Mononuclear cell (primary cell): ENCODE measurements around the gene AGAP1. TPM values are rescaled to one million over a fixed set of nuclear protein-coding genes. Genes with fewer than 3 reads are reported as not detected.
"Not testable (repeated sequence)": the region's sequence is repeated elsewhere in the genome, so short reads cannot be mapped to it uniquely, and the experiment has no call there.

Source experiments
- H3K27me3 ChIP-seq: 2 replicates; pipeline ENCODE4 v1.6.0; 2011; ENCODE audit warnings: low read length, control low read depth; ENCODE audit not compliant: insufficient read depth
- H3K4me1 ChIP-seq: 2 replicates; pipeline ENCODE4 v1.5.1; 2011; ENCODE audit warnings: mild to moderate bottlenecking, low read length, control low read depth; ENCODE audit not compliant: insufficient read depth
- H3K4me3 ChIP-seq: 2 replicates; pipeline ENCODE4 v1.5.1; 2011; ENCODE audit warnings: mild to moderate bottlenecking, low read length, moderate library complexity
- H3K9me3 ChIP-seq: 2 replicates; pipeline ENCODE4 v1.5.1; 2011; ENCODE audit warnings: low read depth, mild to moderate bottlenecking, control low read depth, low read length
- total RNA-seq: library from RNA; depleted of rRNA; stranded (reverse); fragments of >200 nt; gene quantifications from one replicate; pipeline ENCODE4 v1.2.3, GENCODE V29; 2012

AGAP1 gene
- total RNA-seq, 1 donor = 2.7 TPM

DNA sequence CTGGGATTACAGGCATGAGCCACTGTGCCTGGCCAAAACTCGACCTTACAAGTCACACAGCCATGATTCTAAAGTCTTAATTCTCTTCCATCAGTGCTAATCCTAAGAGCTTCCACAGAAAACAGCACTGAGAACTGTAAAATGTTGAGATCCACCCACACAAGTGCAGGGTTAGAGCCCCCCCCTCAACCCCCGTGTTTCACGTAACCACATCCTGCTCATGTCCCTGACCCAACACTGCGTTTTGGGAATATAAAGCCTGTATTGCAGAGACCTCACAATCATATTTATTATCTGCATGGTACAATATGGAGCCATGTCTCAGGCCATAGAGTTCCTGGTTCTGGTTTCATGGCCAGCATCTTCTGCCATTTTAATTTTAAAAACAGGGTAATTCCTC, 563.5 kb downstream of the AGAP1 start:
- Histone ChIP-seq H3K27me3 (no peaks in the 10 kb centered on the region), H3K4me1 (no peaks in the 10 kb centered on the region), H3K4me3 (no peak overlapping the region), H3K9me3 (no peaks in the 10 kb centered on the region)

DNA sequence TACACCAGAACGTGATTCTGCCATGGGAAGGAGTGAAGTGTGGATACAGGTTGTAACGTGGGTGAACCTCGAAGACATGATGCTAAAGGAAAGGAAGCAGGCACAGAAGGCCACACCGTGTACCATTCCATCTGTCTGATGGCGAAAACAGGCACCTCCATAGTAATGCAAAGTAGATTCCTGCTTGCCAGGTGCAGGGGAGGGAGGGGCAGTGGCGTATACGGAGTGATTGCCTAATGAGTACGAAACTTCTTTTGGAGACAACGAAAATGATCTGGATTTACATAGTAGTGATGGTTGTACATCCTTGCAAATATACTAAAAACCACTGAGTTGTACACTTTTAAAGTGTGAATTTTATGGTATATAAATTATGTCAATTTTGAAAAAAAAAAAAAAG, 567.7 kb downstream of the AGAP1 start:
- no peak overlapping the region for H3K4me3 ChIP-seq
- no peaks in the 10 kb centered on the region for H3K4me1 ChIP-seq
- no peaks in the 10 kb centered on the region for H3K27me3 ChIP-seq
- no peaks in the 10 kb centered on the region for H3K9me3 ChIP-seq

DNA sequence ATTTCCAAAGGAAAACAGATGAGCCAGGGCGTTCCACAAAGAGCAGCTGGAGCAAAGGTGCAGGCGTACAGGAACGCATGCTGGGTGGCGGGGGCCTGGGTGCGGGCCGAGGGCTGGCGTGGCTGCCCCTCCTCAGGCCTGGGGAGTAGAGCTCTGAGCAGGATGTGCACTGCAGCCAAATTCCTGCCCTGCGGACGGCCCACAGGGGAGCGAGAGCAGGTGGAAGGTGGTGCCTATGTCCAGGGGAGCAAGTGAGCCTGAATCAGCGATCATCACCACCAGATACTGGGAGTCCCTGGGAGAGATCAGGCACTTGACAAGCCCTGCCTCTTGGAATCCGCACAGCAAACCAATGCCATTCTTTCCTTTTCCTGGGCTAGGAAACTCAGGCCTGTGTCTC, 568.1 kb downstream of the AGAP1 start:
- Histone ChIP-seq H3K27me3 (no peaks in the 10 kb centered on the region), H3K4me3 (no peak overlapping the region), H3K4me1 (no peaks in the 10 kb centered on the region), H3K9me3 (no peaks in the 10 kb centered on the region)

DNA sequence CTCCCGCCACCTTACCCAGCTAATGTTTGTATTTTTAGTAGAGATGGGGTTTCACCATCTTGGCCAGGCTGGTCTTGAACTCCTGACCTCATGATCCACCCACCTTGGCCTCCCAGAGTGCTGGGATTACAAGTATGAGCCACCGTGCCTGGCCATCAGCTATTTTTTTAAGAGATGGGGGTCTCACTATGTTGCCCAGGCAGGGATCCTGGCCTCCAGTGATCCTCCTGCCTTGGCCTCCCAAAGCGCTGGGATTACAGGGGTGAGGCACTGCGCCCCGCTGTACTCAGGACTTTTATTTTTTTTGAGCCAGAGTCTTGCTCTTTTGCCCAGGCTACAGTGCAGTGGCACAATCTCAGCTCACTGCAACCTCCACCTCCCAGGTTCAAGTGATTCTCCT, 569.0 kb downstream of the AGAP1 start:
- H3K9me3 ChIP-seq, H3K27me3 ChIP-seq, H3K4me3 ChIP-seq, H3K4me1 ChIP-seq: not testable (repeated sequence)

DNA sequence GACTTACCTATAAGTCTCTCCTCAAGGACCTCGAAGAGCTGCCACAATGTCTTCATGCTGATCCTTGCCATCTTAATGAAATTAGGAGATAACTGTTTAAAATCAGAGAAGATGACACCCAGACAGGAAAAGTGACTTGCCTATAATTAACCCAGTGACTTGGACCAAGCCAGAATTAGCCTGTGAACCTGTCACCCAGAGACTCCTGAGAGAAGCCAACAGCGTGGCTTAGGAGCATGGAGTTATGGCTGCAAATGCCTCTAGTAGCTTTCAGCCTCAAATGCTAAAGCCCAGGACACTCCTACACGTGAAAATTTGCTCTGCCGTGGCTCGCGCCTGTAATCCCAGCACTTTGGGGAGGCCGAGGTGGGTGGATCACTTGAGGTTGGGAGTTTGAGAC, 570.2 kb downstream of the AGAP1 start:
- H3K4me1 ChIP-seq = no peaks in the 10 kb centered on the region
- no peak overlapping the region for H3K4me3 ChIP-seq
- H3K9me3 ChIP-seq = no peaks in the 10 kb centered on the region
- no peaks in the 10 kb centered on the region for H3K27me3 ChIP-seq

DNA sequence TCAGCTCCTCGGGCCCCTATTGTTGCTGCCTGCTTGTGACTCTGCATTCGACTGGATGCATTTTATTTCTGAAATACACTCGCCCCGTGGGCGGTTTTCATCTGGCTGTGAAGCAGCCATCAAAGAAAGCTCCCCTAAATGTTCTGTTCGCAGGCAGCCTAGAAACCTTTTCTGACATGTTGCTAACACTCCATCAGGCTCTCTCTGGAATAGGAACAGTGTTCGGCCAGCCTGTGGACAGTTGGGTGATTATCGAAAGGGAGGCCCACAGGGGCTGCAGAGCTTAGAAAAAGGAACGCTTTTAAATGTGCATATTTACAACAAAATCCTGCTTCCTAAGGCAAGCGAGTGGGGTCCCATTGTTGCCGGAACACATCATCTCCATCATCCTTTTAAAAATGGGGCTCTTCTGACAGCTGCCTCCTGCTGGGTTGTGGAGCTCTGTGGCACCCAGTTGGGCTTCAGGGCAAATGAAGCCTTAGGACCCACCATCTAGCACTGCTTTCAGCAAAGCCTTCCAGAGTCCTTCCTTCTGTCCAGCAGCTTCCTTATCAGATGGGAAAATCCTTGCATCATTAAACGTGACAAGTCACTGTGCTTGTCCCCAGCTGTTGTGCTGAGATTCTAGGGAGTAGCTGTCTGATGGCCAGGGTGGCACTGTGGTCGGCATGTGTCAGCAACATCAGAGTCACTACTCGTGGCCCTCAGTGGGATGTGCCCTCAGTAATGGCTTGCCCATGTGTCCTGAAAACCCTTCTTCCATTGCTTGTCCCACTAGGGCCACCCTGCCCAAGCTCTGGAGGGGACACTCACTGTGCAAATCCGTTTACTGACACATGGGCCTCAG, 571.7 kb downstream of the AGAP1 start:
- Histone ChIP-seq H3K4me3 (no peak overlapping the region), H3K4me1 (no peaks in the 10 kb centered on the region), H3K9me3 (no peaks in the 10 kb centered on the region), H3K27me3 (no peaks in the 10 kb centered on the region)

DNA sequence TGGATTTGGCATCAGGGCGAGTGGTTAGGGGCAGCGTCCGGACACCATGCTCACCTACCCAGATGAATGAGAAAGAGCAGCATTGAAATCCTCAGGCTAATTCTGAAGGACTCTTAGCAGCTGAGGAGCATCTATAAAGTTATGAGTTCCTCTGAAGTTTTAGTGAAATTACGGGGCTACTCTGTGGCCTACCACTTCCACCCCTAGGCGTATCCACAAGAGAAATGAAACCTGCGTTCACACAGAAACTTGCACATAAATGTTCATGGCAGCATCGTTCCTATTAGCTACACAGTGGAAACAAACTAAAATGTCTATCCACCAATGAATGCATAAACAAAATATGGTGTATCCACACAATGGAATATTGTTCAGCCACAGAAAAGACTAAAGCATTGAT, 576.4 kb downstream of the AGAP1 start:
- Histone ChIP-seq H3K27me3 (no peaks in the 10 kb centered on the region), H3K9me3 (no peaks in the 10 kb centered on the region), H3K4me1 (no peaks in the 10 kb centered on the region)

DNA sequence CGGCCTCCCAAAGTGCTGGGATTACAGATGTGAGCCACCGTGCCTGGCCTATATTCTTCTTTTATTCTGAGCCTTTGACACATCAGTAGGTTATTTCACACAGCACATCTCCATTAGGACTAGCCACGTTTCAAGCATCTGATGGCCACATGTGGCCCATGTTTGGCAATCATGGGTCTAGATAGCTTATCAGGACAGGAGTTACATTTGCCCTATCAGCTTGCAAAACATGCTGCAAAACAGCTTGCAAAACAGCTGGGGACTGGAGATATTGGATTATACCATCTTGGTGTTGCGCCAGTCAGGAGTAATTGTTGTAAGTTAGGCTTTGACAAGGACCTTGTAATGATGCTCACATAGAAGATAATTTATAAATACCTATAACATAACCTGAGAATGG, 579.4 kb downstream of the AGAP1 start:
- H3K4me3 ChIP-seq = no peak overlapping the region
- H3K27me3 ChIP-seq = no peaks in the 10 kb centered on the region
- no peaks in the 10 kb centered on the region for H3K4me1 ChIP-seq
- no peaks in the 10 kb centered on the region for H3K9me3 ChIP-seq

More for the DNA sequence above, 576.4 kb downstream of the AGAP1 start:
- no peak overlapping the region for H3K4me3 ChIP-seq

DNA sequence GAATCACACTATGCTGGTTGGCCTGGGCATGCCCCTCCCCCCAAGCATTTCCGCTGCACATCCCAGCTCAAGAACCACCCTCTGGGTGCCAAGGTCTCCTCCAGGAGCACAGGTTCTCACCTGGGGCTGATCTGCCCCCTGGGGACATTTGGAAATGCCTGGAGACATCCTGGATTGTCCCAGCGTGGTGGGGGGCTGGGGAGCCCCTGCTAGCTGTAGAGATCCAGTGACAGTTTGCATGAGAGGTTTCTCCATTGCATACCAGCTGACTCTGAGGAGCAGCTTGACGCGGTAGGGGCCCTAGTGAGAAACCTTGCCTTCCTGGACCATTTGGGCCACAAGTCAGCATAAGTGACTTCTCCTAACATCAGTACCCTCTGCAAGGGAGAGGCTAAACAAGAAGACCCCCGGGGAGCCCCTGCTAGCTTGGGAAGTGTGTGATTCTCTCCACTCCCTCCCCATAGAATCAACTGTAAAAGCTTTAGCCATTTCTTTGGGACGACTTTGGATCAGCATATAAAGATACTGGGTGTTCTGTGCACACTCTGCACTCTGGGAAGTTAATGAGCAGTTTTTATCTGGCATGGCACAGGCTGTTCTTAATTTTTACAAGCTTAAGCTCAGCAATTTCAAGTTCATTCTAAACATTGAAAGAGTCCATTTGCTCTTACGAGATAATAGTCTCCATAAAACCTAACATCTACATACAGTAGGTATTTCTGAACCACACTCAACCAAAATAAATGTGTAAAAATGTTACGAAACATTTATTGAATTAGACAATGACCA, 580.2 kb downstream of the AGAP1 start:
- no peaks in the 10 kb centered on the region for H3K4me1 ChIP-seq
- H3K9me3 ChIP-seq = no peaks in the 10 kb centered on the region
- no peak overlapping the region for H3K4me3 ChIP-seq
- H3K27me3 ChIP-seq = no peaks in the 10 kb centered on the region

DNA sequence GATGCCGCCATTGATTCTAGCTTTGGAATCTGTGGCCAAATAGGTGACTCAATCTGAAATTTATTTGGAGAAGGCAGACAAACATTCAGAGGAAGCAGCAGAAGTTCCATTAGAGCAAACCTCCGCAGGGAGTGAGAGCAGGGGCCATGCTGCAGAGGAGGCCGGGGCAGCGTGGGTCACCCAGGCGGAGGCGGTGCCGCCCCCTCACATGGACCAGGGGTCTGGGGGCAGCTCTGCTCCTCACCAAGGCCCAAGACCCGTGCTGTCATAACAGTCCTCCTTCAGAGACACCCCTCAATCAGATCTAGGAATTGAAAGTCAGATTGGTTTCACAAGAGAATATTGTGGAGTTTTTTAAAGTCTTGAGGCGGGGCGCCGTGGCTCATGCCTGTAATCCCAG, 582.0 kb downstream of the AGAP1 start:
- Histone ChIP-seq H3K27me3 (no peaks in the 10 kb centered on the region), H3K4me3 (no peak overlapping the region), H3K9me3 (no peaks in the 10 kb centered on the region), H3K4me1 (no peaks in the 10 kb centered on the region)

DNA sequence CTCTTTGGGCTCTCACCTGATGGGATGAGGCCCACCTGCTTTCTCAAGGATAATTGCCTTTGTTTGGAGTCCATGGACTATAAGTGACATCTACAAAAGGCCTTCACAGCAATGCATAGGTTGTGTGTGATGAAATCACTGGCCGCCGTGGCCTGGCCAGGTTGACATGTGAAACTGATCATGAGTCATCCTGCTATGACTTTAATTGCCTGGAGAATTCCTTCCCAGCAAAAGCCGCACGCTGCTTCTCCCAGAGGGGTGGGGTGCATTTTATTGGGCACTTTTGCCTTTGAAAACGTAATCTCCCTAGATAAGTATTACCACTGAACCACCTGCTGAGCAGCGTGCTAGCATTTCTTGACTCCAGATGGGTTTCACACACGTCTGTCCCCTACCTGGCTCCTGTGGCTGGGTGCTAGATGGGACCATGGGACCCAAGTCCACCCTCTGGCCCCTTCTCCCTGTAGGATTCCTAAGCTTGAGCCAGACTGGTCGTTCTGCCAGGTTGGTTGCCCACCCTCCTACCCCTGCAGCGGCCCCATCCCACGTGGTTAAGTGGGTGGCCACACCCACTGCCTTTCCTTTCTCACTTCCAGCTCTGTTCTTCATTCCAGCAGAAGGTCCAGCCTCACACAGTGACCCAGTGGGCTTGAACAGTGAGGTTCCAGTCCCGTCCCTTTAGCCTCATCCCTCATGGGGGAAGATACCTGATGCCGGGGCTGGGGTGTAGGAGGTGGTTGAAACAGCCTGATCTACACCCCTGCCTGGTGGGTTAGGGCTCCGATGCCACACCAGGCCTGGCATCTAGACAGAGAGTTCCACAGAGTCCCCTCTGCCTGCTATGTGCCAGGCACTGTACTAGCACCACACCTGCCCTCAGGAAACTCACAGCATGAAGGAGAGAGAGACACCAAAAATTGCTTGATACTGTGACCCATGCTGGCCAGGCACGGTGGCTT, 584.7 kb downstream of the AGAP1 start:
- Histone ChIP-seq H3K4me3 (no peak overlapping the region), H3K27me3 (no peaks in the 10 kb centered on the region), H3K4me1 (no peaks in the 10 kb centered on the region), H3K9me3 (no peaks in the 10 kb centered on the region)

DNA sequence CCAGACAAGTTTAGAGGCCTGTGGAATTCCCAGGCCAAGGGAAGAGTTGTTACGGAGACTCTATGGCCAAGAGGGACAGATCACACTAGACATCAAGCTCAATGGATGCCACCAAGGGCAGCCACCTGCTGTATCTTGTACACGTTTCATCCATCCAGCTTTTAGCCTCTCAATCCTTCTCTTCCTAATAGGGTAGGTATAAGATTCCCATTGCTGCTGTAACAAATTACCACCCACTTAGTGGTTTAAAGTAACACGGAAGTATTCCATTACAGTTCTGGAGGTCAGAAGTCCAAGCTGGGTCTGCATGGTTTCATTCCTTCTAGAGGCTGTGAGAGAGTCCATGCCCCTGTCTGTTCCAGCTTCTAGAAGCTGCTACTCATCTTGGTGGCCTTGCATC, 586.6 kb downstream of the AGAP1 start:
- Histone ChIP-seq H3K27me3 (no peaks in the 10 kb centered on the region), H3K9me3 (no peaks in the 10 kb centered on the region), H3K4me1 (no peaks in the 10 kb centered on the region), H3K4me3 (no peak overlapping the region)

DNA sequence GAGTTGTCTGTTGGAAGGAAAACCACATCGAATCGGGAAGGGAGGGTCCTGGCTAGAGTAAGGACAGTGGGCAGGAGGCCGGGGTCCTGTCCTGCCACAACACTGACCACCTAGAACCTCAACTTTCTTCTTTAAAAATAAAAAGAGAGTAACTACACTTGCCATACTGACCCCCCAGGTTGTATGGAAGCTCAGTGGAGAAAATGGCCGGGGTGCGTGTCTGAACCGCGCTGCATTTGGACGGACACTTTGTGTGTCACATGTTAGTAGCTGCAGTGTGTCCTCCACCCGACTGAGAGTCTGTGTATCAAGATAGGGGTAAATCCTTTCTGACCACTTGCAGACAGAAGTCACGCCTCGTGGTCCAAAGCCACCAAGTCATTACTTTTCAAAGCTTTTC, 587.3 kb downstream of the AGAP1 start:
- no peak overlapping the region for H3K4me3 ChIP-seq
- no peaks in the 10 kb centered on the region for H3K4me1 ChIP-seq
- H3K9me3 ChIP-seq = no peaks in the 10 kb centered on the region

DNA sequence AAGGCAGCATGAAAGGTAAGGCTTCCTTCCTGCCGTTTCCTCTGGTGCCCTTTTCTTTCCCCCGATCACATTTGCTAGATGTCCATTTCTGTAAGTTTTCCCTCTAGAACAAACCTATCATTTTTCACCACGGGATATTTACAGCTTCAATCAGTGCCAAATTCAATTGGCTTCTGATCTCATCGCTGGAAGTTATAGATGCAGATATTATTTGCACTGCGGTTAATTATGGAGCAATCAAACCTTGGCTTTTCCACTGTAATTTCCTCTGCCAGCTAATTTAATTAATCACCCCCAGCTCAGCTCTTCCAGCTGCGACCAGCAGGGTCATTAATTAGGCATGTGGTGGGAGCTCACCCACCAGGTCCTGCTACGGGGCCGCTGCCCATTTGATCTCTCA, 588.2 kb downstream of the AGAP1 start:
- no peak overlapping the region for H3K4me3 ChIP-seq
- H3K4me1 ChIP-seq = no peaks in the 10 kb centered on the region
- H3K9me3 ChIP-seq = no peaks in the 10 kb centered on the region
- no peaks in the 10 kb centered on the region for H3K27me3 ChIP-seq

More for the DNA sequence above, 587.3 kb downstream of the AGAP1 start:
- H3K27me3 ChIP-seq = no peaks in the 10 kb centered on the region

DNA sequence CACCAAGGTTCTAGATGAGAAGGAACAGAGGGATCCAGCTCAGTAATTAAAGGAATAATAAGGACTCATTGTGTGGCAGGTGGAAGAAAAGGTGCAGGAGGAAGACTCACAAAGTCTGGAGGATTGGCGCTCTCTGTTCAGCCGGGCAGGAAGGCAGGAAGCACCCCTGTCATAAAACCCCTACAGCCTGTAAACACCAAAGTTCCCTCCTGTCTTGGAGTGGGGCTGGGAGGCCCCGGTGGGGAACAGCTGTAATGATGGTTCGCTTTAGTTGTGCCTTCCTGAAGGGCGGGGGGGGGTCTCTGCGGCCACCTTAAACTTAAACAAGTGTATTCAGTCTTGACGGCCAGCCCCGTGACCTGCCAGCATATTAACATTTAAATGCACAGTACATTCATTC, 590.1 kb downstream of the AGAP1 start:
- Histone ChIP-seq H3K4me3 (no peak overlapping the region), H3K4me1 (no peaks in the 10 kb centered on the region), H3K27me3 (no peaks in the 10 kb centered on the region), H3K9me3 (no peaks in the 10 kb centered on the region)
